ENCODE measurements around the gene DPP6.
"Not testable (repeated sequence)": the region's sequence is repeated elsewhere in the genome, so short reads cannot be mapped to it uniquely, and the experiment has no call there.

DNA sequence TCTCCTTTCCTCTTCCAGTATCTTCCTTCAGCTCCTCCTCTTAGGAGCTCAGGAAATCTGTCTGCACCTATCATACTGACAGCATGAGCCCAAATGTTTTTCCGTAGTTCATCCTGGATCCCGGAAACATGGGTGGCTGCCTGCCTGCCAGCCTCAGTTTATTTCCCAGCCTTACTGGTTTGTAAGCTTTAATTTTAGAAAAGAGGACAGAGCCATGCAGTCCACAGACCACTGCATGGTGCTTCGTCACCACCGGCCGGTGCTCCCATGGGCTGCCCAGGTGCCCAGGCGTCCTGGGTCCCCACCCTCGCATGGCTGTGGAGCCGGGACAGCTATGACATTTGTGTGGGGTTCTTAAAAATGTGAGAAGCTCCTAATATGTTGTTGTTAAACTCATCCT is 24.4 kb upstream of the DPP6 start:
- not testable (repeated sequence) for TF ChIP-seq POLR2AphosphoS5 (IDR thresholded peaks at IDR 0.05)
- TF ChIP-seq, protein P1, sequence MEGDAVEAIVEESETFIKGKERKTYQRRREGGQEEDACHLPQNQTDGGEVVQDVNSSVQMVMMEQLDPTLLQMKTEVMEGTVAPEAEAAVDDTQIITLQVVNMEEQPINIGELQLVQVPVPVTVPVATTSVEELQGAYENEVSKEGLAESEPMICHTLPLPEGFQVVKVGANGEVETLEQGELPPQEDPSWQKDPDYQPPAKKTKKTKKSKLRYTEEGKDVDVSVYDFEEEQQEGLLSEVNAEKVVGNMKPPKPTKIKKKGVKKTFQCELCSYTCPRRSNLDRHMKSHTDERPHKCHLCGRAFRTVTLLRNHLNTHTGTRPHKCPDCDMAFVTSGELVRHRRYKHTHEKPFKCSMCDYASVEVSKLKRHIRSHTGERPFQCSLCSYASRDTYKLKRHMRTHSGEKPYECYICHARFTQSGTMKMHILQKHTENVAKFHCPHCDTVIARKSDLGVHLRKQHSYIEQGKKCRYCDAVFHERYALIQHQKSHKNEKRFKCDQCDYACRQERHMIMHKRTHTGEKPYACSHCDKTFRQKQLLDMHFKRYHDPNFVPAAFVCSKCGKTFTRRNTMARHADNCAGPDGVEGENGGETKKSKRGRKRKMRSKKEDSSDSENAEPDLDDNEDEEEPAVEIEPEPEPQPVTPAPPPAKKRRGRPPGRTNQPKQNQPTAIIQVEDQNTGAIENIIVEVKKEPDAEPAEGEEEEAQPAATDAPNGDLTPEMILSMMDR (IDR thresholded peaks at IDR 0.05): not testable (repeated sequence)
